Calu3 (cell line): ENCODE results near the gene SPNS1. TPM values are rescaled to one million over a fixed set of nuclear protein-coding genes. Genes with fewer than 3 reads are reported as not detected.
"Not testable (repeated sequence)": the region's sequence is repeated elsewhere in the genome, so short reads cannot be mapped to it uniquely, and the experiment has no call there.

Source experiments
- BruUV-seq: library from RNA; stranded (reverse); fragments of 400-500 nt; replicated peaks from 2 replicates; lab custom pipeline; 2021; lab: Mats Ljungman, UMichigan
- CTCF ChIA-PET: fragments of 300-600 bp; sonication (Branson Sonifier 250); formaldehyde crosslinking; loops from one replicate; lab custom pipeline; 2022; ENCODE audit warnings: antibody characterized with exemption; lab: Charles Lee
- DNase-seq: peaks from one replicate; pipeline ENCODE4 v3.0.0; 2022
- H3K27ac Mint-ChIP-seq: one replicate; pipeline ENCODE4 v1.8.0; 2022; ENCODE audit warnings: mixed read lengths; ENCODE audit not compliant: unreplicated experiment
- H3K27me3 Mint-ChIP-seq: one replicate; pipeline ENCODE4 v1.8.0; 2022; ENCODE audit warnings: mixed read lengths; ENCODE audit not compliant: unreplicated experiment
- H3K36me3 Mint-ChIP-seq: one replicate; pipeline ENCODE4 v1.8.0; 2022; ENCODE audit warnings: mild to moderate bottlenecking, moderate library complexity, mixed read lengths; ENCODE audit not compliant: insufficient read depth, unreplicated experiment
- H3K4me1 Mint-ChIP-seq: one replicate; pipeline ENCODE4 v1.8.0; 2022; ENCODE audit warnings: mild to moderate bottlenecking, low read depth, mixed read lengths; ENCODE audit not compliant: unreplicated experiment
- H3K4me3 Mint-ChIP-seq: one replicate; pipeline ENCODE4 v1.8.0; 2022; ENCODE audit warnings: mild to moderate bottlenecking, low read depth, moderate library complexity, mixed read lengths; ENCODE audit not compliant: unreplicated experiment
- H3K9me3 Mint-ChIP-seq: one replicate; pipeline ENCODE4 v1.8.0; 2022; ENCODE audit warnings: low read depth, mixed read lengths; ENCODE audit not compliant: unreplicated experiment
- intact Hi-C: fragments of 100-400 bp; cut with micrococcal nuclease; formaldehyde crosslinking; loops from one replicate; pipeline ENCODE4 v1.10.0; 2022; ENCODE audit not compliant: unreplicated experiment
- total RNA-seq: library from RNA; stranded (reverse); gene quantifications from 2 replicates; pipeline ENCODE4 v1.2.3, GENCODE V29; 2022
- TF ChIP-seq, protein P1 (sequence below): fragments of 200-600 bp; IDR thresholded peaks from one replicate; pipeline ENCODE4 v1.8.0; 2022; ENCODE audit warnings: antibody characterized with exemption; ENCODE audit not compliant: unreplicated experiment

SPNS1 gene
- total RNA-seq, 1 experiment from 2014 or later, result 44.8 TPM

DNA sequence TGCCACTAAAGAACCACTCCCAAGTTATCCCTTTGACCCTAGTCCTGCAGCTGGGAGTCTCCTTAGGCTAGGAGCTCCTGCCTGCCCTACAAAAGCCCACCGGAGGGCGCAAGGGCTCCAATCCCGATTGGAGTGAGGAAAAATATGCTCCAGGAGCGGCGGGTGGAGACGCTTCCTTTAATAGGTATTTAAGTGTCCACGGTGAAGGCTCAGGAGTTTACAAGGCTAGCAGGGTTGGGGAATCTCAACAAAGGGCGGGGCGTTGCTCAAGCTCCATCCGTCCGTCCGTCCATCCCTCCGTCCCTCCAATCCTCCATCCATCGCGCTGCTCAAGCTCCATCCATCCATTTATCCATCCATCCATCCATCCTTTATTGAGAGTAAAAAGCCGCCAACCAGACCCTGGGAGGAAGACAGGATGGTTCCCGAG lies 556 bp upstream of the SPNS1 start:
- Mint-ChIP-seq H3K4me3 (peak overlapping the region; percentile 99), H3K27me3 (no peaks in the 10 kb centered on the region), H3K4me1 (peaks cover 24% of the 10 kb centered on the region), H3K36me3 (peaks cover 31% of the 10 kb centered on the region), H3K27ac (peak overlapping the region; percentile 99), H3K9me3 (no peaks in the 10 kb centered on the region)
- peak; percentile 70 for DNase-seq
- TF ChIP-seq, protein P1, sequence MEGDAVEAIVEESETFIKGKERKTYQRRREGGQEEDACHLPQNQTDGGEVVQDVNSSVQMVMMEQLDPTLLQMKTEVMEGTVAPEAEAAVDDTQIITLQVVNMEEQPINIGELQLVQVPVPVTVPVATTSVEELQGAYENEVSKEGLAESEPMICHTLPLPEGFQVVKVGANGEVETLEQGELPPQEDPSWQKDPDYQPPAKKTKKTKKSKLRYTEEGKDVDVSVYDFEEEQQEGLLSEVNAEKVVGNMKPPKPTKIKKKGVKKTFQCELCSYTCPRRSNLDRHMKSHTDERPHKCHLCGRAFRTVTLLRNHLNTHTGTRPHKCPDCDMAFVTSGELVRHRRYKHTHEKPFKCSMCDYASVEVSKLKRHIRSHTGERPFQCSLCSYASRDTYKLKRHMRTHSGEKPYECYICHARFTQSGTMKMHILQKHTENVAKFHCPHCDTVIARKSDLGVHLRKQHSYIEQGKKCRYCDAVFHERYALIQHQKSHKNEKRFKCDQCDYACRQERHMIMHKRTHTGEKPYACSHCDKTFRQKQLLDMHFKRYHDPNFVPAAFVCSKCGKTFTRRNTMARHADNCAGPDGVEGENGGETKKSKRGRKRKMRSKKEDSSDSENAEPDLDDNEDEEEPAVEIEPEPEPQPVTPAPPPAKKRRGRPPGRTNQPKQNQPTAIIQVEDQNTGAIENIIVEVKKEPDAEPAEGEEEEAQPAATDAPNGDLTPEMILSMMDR, result peak; percentile 55
- BruUV-seq, result TSS peak; percentile 99
- intact Hi-C loops, result no loop called here
- CTCF ChIA-PET, result interaction anchor here (0.6 to 0.9 kb wide), 3 partner anchors 9 to 846 kb away, joined by 3 to 8 read pairs (median 3); no protein-coding TSS in a partner anchor

DNA sequence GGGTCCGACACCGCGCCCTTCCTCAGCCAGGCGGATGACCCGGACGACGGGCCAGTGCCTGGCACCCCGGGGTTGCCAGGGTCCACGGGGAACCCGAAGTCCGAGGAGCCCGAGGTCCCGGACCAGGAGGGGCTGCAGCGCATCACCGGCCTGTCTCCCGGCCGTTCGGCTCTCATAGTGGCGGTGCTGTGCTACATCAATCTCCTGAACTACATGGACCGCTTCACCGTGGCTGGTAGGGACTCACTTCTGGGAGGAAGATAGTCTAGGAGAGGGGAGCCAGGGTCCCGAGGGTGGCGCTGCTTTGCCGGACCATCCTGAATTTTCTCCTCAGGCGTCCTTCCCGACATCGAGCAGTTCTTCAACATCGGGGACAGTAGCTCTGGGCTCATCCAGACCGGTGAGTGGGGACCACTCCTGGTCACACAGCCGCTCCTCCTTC lies 601 bp downstream of the SPNS1 start:
- Mint-ChIP-seq H3K36me3 (peaks cover 31% of the 10 kb centered on the region), H3K9me3 (no peaks in the 10 kb centered on the region), H3K27me3 (no peaks in the 10 kb centered on the region), H3K4me1 (peaks cover 24% of the 10 kb centered on the region), H3K4me3 (peak overlapping the region; percentile 99), H3K27ac (peak overlapping the region; percentile 99)
- DNase-seq, result no peak
- CTCF ChIA-PET, result interaction anchor here (0.6 kb wide), 1 partner anchor 100 kb away, joined by 5 read pairs; no protein-coding TSS in a partner anchor
- TF ChIP-seq, protein P1, result no peak
- intact Hi-C loops, result no loop called here
- no TSS peak for BruUV-seq

DNA sequence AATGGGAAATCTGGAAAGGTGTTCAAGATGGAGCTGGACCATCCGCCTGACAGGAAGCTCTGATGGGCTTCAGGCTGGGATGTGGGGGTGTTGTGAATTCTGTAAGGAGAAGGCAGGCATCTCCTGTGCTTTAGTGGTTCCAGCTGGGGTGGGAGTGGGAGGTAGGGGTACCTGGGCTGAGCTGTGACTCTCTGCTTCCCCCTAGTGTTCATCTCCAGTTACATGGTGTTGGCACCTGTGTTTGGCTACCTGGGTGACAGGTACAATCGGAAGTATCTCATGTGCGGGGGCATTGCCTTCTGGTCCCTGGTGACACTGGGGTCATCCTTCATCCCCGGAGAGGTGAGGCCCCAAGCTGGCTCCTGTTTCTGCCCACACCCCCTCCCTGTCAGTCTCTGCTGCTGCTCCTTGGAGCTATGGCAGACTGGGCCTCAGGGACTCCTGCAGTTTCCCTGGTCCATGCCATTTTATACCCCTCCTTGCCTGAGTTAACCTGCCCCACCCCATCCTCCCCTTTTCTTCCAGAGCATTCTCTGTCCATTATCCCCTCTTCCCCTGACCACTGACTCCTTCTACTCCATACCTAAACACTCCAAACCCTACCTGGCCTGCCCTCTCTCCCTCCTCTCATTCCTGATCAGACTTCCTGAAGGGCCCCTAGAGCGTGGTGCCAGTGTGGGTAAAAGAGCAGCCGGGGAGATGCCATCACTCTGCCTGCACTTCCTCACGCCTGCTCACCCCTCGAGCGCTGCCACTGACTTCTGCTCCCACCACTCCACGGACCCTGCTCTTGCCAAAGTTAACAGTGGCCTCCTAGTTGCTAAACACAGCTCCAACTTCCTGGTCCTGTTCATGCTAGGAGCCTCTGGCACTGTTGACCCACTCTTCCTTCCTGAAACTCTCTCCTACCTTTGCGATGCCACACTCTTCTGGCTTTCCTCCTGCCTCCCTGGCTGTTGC lies 3.4 kb downstream of the SPNS1 start:
- H3K27ac Mint-ChIP-seq, result no peak overlapping the region
- TF ChIP-seq, protein P1, result peak; percentile 87
- H3K36me3 Mint-ChIP-seq, result peaks cover 31% of the 10 kb centered on the region
- DNase-seq, result peak; percentile 51
- intact Hi-C loops, result no loop called here
- no peaks in the 10 kb centered on the region for H3K27me3 Mint-ChIP-seq
- no TSS peak for BruUV-seq
- H3K4me3 Mint-ChIP-seq, result no peak overlapping the region
- CTCF ChIA-PET, result interaction anchor here (0.5 to 1.3 kb wide), 3 partner anchors 33 to 46 kb away, joined by 3 to 5 read pairs (median 3); partner anchors contain the start of gene CD19
- H3K9me3 Mint-ChIP-seq, result no peaks in the 10 kb centered on the region
- peaks cover 24% of the 10 kb centered on the region for H3K4me1 Mint-ChIP-seq

DNA sequence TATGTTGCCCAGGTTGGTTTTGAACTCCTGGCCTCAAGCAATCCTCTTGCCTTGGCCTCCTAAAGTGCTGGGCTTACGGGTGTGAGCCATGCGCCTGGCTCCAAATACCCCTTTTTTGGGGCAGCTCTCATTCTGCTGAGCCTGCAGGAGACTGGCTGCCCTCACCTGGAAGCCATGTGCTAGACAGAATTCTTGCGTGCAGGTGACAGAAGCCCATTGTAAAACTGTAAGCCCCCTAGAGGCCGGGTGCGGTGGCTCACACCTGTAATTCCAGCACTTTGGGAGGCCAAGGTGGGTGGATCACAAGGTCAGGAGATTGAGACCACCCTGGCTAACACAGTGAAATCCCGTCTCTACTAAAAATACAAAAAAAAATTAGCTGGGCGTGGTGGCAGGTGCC lies 5.8 kb downstream of the SPNS1 start:
- H3K27me3 Mint-ChIP-seq, H3K27ac Mint-ChIP-seq, intact Hi-C loops, BruUV-seq, H3K9me3 Mint-ChIP-seq, H3K4me3 Mint-ChIP-seq, CTCF ChIA-PET: not testable (repeated sequence)
- Mint-ChIP-seq H3K36me3 (peaks cover 20% of the 10 kb centered on the region), H3K4me1 (peaks cover 11% of the 10 kb centered on the region)
- DNase-seq, result peak; percentile 15
